Activated CD8-positive, alpha-beta T cell treated with anti-CD3 and anti-CD28 coated beads for 36 hours (primary cell): ENCODE data around the gene PLA2G2D. TPM values are rescaled to one million over a fixed set of nuclear protein-coding genes. Genes with fewer than 3 reads are reported as not detected.

ENCODE experiments used
- ATAC-seq: fragments of 200-7000 bp; cut with Tn5 transposase; one replicate; pipeline ENCODE4 v1.10.0; 2021; ENCODE audit warnings: mild to moderate bottlenecking, moderate library complexity
- CTCF ChIA-PET: fragments of 350-600 bp; sonication (Branson Sonifier 250); formaldehyde crosslinking; loops from one replicate; lab custom pipeline; 2021; ENCODE audit warnings: antibody characterized with exemption; lab: Charles Lee
- POLR2A ChIA-PET: fragments of 350-600 bp; sonication (Branson Sonifier 250); formaldehyde crosslinking; loops from one replicate; lab custom pipeline; 2021; ENCODE audit warnings: antibody characterized with exemption; lab: Charles Lee
- DNase-seq: peaks from one replicate; pipeline ENCODE4 v3.0.0-alpha.2; 2020
- H3K27ac Mint-ChIP-seq: one replicate; pipeline ENCODE4 v1.8.0; 2021; ENCODE audit warnings: mild to moderate bottlenecking, mixed read lengths
- H3K27me3 Mint-ChIP-seq: one replicate; pipeline ENCODE4 v1.8.0; 2021; ENCODE audit warnings: mixed read lengths
- H3K36me3 Mint-ChIP-seq: one replicate; pipeline ENCODE4 v1.8.0; 2021; ENCODE audit warnings: low read depth, mixed read lengths
- H3K4me1 Mint-ChIP-seq: one replicate; pipeline ENCODE4 v1.8.0; 2021; ENCODE audit warnings: low read depth, mixed read lengths
- H3K4me3 Mint-ChIP-seq: one replicate; pipeline ENCODE4 v1.8.0; 2021; ENCODE audit warnings: mild to moderate bottlenecking, moderate library complexity, mixed read lengths
- H3K9me3 Mint-ChIP-seq: one replicate; pipeline ENCODE4 v1.8.0; 2021; ENCODE audit warnings: mixed read lengths
- intact Hi-C: fragments of 100-400 bp; cut with micrococcal nuclease; formaldehyde crosslinking; loops from one replicate; pipeline ENCODE4 v1.10.0; 2022
- total RNA-seq, 2 experiments: library from RNA; stranded (reverse); gene quantifications; one replicate each; pipeline ENCODE4 v1.2.3, GENCODE V29; 2021
- TF ChIP-seq, protein P1 (sequence below): fragments of 200-600 bp; IDR thresholded peaks from one replicate; pipeline ENCODE4 v1.8.0; 2022; ENCODE audit warnings: antibody characterized with exemption, mild to moderate bottlenecking

Gene PLA2G2D
- total RNA-seq, 2 experiments from 2014 or later, result not detected

DNA sequence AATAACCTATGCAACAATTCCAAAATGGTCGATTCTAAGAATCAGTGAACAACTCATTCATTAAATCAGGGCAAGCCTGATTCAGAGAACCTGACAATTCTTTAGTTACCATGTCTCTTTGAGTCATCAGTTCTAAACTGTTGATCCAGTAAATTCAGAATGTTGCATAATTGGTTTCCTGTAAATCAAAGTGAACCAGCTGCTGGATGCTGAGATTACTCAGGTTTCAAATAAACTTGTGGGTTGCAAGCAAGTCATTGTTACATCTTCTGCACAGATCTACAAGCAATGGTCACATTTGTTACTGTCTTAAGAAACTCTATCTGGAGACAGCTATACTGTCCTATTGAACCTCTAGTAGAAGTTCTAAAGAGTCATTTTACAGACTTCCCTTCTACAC is 16.5 kb downstream of the PLA2G2D start:
- CTCF ChIA-PET, result no interaction called here
- no peak overlapping the region for H3K4me3 Mint-ChIP-seq
- no peaks in the 10 kb centered on the region for H3K9me3 Mint-ChIP-seq
- POLR2A ChIA-PET, result interaction anchor here (1.6 kb wide), 1 partner anchor 11 kb away, joined by 4 read pairs; no protein-coding TSS in a partner anchor
- no peaks in the 10 kb centered on the region for H3K4me1 Mint-ChIP-seq
- H3K36me3 Mint-ChIP-seq, result no peaks in the 10 kb centered on the region
- no peak for ATAC-seq
- peaks cover 7% of the 10 kb centered on the region for H3K27me3 Mint-ChIP-seq
- DNase-seq, result no peak
- no peak overlapping the region for H3K27ac Mint-ChIP-seq
- intact Hi-C loops, result loop anchor here (5.0 kb wide), 1 partner anchor 49 kb away; no protein-coding TSS in a partner anchor
- TF ChIP-seq, protein P1, sequence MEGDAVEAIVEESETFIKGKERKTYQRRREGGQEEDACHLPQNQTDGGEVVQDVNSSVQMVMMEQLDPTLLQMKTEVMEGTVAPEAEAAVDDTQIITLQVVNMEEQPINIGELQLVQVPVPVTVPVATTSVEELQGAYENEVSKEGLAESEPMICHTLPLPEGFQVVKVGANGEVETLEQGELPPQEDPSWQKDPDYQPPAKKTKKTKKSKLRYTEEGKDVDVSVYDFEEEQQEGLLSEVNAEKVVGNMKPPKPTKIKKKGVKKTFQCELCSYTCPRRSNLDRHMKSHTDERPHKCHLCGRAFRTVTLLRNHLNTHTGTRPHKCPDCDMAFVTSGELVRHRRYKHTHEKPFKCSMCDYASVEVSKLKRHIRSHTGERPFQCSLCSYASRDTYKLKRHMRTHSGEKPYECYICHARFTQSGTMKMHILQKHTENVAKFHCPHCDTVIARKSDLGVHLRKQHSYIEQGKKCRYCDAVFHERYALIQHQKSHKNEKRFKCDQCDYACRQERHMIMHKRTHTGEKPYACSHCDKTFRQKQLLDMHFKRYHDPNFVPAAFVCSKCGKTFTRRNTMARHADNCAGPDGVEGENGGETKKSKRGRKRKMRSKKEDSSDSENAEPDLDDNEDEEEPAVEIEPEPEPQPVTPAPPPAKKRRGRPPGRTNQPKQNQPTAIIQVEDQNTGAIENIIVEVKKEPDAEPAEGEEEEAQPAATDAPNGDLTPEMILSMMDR, result no peak

DNA sequence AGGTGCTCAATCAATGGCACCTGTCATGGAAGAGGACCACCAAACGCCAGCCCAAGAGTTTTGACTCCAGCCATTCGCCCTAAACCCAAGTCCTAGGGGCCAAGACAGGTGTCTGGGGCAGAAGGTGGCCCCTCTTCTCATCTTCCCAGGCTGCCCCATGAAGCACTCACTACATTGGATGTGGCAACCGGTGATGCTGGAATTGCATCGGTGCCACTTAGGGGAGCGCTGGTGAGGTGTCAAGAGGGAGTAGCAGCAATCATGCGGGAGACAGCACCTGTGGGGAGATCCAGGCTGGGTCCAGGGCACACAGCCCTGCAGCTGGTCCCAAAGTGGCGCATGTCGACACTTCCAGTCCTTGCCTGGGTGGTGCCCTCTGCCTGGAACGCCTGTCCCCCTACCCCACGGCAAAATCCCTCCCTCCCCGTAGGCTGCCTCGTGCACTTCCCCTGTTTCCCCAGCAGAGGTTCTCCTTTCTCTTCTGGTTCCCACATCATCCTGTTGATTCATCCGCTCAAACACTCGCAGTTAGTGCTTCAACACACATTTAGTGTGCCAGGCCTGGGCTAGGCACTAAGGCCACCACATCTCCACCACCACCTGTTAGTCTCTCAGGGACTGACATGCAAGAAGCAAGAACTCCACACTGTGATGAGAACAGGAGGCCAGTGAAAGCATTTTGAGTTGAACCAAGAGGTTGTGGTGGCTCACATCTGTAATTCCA is 18.5 kb downstream of the PLA2G2D start:
- peaks cover 7% of the 10 kb centered on the region for H3K27me3 Mint-ChIP-seq
- DNase-seq (peak; percentile 39), ATAC-seq (peak; percentile 84)
- ChIA-PET CTCF (interaction anchor here (0.7 to 1.4 kb wide), 4 partner anchors 10 to 183 kb away, joined by 3 to 5 read pairs (median 4); no protein-coding TSS in a partner anchor), POLR2A (no interaction called here)
- no peak overlapping the region for H3K4me3 Mint-ChIP-seq
- TF ChIP-seq, protein P1, result peak; percentile 64
- H3K27ac Mint-ChIP-seq, result no peak overlapping the region
- H3K36me3 Mint-ChIP-seq, result no peaks in the 10 kb centered on the region
- no peaks in the 10 kb centered on the region for H3K9me3 Mint-ChIP-seq
- intact Hi-C loops, result loop anchor here (5.0 kb wide), 1 partner anchor 52 kb away; no protein-coding TSS in a partner anchor
- H3K4me1 Mint-ChIP-seq, result no peaks in the 10 kb centered on the region

DNA sequence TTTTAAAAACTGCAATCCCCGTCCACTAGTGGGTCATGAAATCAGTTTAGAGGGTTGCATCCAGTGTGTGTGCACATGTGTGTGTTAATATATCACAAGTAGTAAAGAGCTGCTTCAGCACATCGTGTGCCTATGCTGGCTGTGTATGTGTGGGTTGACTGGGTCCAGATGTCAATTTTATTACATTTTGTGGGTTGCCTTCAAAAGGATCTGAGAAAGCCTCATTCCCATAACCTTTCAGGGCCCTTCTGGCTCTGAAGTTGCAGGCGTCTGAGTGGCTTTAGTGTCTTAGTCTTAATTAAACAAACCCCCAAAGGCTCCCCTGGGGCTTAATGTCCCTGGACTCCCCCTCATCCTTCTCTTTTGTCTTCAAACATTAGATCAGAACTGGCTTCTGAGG is 19.8 kb downstream of the PLA2G2D start:
- ChIA-PET CTCF (interaction anchor here (1.4 to 1.5 kb wide), 2 partner anchors 52 to 54 kb away, joined by 3 to 4 read pairs; no protein-coding TSS in a partner anchor), POLR2A (no interaction called here)
- H3K9me3 Mint-ChIP-seq, result no peaks in the 10 kb centered on the region
- H3K4me1 Mint-ChIP-seq, result no peaks in the 10 kb centered on the region
- TF ChIP-seq, protein P1, result no peak
- H3K36me3 Mint-ChIP-seq, result no peaks in the 10 kb centered on the region
- intact Hi-C loops, result no loop called here
- no peak overlapping the region for H3K27ac Mint-ChIP-seq
- H3K27me3 Mint-ChIP-seq, result peaks cover 3% of the 10 kb centered on the region
- H3K4me3 Mint-ChIP-seq, result no peak overlapping the region
- DNase-seq (no peak), ATAC-seq (no peak)

DNA sequence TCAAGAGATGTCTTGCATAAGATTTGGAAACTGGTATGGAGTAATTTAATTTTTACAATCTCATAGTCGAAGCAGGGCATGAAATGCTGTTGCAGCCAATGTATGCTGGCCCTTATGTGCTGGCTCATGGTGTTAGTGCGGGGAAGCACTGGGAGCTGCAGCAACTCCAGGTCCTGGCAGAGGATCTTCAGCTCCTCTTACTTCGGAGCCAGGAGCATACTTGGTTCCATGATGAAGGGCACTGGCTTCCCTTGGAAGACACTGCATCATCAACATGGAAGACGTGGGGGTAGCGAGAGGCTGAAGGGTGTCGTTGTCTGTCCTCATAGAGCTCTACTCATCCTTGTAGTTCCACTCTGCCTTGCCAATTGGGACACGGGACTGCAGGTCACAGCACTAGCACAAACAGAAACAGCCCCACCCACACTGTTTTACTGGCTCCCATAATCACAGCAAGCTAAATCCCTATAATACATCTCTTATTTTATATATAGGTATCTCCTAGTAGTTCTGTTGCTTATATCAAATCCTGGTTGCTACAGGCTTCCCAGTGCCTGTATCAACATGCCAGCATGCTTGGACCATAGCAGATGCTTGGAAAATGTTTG is 22.4 kb downstream of the PLA2G2D start:
- Mint-ChIP-seq H3K4me1 (no peaks in the 10 kb centered on the region), H3K36me3 (no peaks in the 10 kb centered on the region), H3K4me3 (no peak overlapping the region), H3K27me3 (peaks cover 8% of the 10 kb centered on the region), H3K27ac (no peak overlapping the region), H3K9me3 (no peaks in the 10 kb centered on the region)
- ATAC-seq (no peak), DNase-seq (no peak)
- ChIA-PET POLR2A (no interaction called here), CTCF (interaction anchor here (2.0 kb wide), 1 partner anchor 55 kb away, joined by 6 read pairs; no protein-coding TSS in a partner anchor)
- intact Hi-C loops, result no loop called here
- TF ChIP-seq, protein P1, result no peak
